ENCODE data around the gene MTA1. TPM values are rescaled to one million over a fixed set of nuclear protein-coding genes. Genes with fewer than 3 reads are reported as not detected.

Gene MTA1
- polyA plus RNA-seq, 3 donors, result 69.0 to 83.7 (median 74.5) TPM

- no peak for DNase-seq (ENCODE audit: low read depth in 3 of 3, low spot score in 2 of 3)
These were observed 53.5 kb downstream of the MTA1 start for GRCh38 chr14:105473033-105473676.

DNA sequence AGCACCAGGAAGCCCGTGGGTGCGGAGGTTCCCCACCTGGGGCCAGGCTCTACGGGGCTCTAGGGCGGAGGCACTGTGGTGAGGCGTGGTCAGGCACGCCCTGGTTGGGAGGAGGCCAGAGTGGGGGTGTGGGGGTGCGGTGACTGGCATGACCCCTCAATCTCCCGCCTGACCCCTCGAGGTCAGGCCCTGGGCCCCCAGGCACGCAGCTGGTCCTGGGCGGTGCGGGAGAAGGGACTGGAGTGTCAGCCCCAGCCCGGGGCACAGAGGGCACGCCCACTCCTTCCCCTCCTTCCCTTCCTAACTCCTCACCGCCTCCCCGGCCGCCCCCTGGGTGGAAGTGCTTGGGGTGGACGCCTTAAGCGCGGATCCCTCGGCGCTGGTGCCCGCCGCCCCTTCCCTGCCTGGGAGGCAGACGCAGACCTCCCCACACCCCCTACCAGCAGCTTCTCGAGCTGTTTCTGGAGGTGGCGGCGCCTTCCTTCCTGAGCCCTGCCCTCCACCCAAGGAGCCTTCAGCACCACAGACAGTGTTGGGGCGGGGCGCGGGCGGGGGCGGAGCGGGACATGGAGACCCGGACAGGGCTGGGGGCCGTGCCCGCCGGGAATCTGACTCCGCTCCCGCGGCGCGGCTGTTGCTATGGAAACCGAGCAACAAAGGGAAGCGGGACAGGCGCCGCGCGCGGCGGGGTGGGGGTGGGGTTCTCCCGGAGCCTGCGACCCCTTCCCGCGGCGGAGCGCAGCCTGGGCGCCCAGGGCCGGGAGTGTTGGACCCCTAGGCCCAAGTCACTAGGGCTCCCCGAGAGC is 54.3 kb downstream of the MTA1 start:
- DNase-seq (ENCODE audit: low read depth in 3 of 3, low spot score in 2 of 3), result peak; percentile 82 to 92 (median 86)

DNA sequence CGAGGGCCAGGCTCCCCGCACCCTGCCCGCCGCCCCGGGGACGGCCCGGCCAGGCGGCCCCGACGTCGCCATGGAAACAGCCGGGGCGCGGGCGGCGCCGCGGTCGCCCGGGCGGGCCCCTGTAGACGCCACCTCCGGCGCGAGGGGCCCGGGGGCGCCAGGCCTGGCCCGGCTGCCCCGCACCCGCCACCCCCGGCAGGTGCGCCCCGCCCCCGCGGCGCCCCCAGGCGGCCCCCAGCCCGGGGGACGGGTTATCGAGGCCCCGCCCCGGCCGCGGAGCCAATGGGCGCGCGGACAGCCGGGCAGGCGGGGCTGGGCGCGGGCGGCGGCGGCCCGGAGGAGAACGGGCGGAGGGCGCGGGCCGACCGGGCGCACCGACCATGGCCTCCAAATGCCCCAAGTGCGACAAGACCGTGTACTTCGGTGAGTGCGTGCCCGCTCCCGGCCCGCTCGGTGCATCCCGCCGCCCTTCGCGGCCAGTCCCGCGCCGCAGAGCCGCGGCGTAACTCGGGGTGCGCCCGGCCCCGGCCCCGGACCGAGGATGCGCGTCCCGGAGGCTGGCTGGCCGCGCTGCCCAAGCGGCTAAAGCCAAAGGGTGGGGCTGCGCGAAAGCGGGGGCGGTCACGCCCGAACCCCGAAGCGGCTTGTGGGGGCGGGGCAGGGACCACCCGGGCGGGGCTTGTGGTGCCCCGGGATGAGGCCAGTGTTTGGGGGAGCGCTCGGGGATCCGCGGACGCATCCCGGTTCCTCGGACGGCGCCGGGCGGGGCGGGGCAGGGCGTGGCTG is 55.0 kb downstream of the MTA1 start, which contains the start of gene CRIP2:
Gene CRIP2 (plus strand): TSS at position 339 of the 786 bp plus-strand sequence. CDS start 42 bp downstream, at position 381.
- DNase-seq (ENCODE audit: low read depth in 3 of 3, low spot score in 2 of 3), result no peak

- DNase-seq (ENCODE audit: low read depth in 3 of 3, low spot score in 2 of 3), result no peak
These were observed 55.9 kb downstream of the MTA1 start for GRCh38 chr14:105475269-105476096.

GRCh38 chr14:105476097-105476830 is 56.6 kb downstream of the MTA1 start:
- DNase-seq (ENCODE audit: low read depth in 3 of 3, low spot score in 2 of 3), result no peak

DNA sequence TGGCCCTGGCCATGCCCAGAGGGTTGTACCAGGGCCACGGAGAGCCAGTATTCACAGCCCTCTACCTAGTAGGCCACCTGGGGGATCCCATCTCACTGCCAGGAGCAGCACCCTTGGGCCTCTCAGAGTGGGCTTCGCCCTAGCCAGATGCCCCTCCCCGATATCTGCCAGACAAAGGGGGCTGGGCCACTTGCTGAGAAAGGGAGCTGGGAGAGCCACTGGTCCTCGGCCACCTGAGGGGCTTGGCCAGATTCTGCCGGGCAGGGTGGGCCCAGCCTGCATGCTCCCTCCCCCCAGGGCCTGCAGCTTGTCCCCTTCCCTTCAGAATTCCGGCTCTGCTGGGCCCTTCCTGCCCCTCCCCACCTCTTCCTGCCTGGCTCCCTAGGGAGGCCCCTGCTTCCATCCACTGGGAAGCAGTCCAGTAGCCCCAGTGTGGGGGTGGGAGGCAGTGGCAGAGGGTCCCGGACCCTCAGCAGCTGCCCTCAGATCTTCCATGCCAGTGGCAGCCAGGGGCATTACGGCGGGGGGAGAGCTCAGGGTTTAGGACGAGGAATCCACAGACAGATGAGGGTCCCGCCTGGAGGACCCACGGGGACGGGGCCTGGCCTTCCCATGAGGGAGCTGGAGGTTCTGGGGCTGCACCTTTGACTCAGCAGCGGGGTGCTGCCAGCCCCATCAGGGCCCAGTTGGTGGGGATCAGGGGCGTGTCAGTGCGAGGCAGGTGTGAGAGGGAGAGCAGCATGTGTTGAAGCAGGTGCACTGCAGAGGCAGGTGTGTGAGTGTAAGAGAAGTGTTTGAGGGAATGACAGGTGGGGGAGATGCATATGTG is 57.4 kb downstream of the MTA1 start:
- no peak for DNase-seq (ENCODE audit: low read depth in 3 of 3, low spot score in 2 of 3)

DNA sequence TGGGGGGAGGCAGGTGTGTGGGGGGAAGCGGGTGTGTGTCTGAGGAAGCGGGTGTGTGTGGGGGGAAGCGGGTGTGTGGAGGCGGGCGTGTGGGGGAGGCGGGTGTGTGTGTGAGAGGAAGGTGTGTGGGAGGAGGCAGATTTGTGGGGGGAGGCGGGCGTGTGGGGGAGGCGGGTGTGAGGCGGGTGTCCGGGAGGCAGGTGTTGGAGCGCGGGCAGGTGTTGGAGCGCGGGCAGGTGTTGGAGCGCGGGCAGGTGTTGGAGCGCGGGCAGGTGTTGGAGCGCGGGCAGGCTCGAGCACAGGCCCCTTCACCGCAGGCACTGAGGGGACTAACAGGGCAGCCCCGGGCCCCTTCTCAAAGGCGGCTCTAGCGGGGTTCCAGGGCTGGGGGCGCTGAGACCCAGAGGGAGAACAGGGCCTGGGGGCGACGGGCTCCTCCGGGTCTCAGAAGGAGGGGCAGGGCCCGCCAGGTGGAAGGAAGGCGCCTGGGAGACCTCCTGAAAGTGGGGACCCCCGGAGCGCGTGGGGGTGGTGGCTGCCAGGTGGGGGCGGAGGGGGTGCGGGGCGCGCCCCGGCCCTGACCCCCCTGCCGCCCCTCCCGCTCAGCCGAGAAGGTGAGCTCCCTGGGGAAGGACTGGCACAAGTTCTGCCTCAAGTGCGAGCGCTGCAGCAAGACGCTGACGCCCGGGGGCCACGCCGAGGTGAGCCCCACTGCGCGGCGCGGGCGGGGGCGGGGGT is 58.2 kb downstream of the MTA1 start:
- DNase-seq (ENCODE audit: low read depth in 3 of 3, low spot score in 2 of 3), result no peak

GRCh38 chr14:105478398-105479251 is 59.0 kb downstream of the MTA1 start:
- no peak for DNase-seq (ENCODE audit: low read depth in 3 of 3, low spot score in 2 of 3)

GRCh38 chr14:105479431-105480158 is 60.0 kb downstream of the MTA1 start:
- DNase-seq (ENCODE audit: low read depth in 3 of 3, low spot score in 2 of 3), result no peak

DNA sequence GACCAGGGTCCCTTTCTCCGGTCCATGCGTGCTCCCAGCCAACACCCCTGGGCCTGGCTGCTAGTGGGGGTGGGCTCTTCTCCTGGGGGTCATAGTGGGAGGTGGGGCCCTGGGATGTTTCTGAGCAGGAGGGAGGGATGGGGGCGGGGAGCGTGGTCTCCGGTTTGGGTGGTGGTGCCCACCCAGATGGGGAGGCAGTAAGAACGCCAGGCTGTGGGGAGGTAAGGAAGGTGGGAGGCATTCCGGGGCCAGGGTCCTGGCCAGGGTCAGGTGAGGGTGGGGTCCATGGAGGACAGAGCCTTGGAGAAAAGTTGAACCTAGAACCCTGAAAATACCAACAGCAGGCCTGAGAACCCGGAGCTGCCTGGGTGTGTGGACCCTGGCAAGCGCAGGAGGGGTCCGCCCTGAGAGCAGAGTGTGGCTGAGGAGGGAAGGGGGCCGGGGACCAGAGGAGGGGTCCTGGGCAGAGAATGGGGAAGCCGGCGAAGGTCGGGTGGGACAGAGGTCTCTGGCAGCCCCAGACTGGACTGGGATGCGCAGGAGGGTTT is 60.6 kb downstream of the MTA1 start:
- DNase-seq (ENCODE audit: low read depth in 3 of 3, low spot score in 2 of 3), result no peak

DNA sequence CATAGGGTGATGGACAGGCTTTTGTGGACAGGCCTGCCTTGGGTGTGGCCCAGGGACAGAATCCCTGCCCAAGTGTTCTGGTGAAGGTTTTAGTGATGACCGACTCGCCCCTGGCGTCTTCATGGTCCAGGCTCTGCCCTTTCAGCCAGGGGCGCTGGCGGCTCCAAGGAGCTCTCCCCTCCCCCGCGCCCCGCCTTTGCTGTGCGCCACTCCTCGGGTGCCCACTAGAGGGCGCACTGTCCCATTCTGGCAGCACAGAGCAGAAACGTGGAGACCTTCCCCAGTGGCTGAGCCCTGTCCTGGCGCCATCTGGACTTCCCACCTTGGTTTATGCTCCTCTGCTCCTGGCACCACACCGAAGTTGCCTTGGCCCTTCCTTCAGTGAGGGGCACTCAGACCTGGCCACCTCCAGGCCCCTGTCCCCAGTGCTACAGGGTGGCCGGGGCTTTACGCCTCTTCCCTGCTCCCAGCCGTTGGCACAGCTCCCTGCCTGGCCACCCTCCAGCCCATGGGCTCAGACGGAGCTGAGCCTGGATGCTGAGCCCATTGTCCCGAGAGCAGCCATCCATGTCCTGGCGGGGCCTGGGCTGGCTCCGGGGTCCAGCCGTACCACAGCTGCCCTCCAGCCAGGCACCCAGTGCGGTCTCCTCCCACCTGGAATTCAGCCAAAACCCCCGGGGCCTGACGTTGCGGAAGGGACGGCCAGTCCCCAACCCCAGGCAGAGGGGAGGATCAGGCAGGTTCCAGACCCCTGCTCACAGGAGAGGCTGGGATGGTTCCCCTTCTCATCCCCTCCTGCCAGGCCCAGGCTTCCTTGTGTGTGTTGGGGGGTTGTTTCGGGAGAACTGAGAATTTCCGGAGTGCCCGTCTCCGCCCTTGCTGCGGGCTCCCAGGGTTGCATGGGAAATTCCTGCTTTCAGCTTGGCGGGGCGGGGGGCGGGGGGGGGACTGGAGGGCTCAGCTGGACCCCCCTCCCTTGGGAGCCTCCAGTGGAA is 61.5 kb downstream of the MTA1 start:
- peak; percentile 81 to 91 (median 86) for DNase-seq (ENCODE audit: low read depth in 3 of 3, low spot score in 2 of 3)

GRCh38 chr14:105481886-105482457 is 62.3 kb downstream of the MTA1 start:
- peak; percentile 92 to 95 (median 93) for DNase-seq (ENCODE audit: low read depth in 3 of 3, low spot score in 2 of 3)

DNA sequence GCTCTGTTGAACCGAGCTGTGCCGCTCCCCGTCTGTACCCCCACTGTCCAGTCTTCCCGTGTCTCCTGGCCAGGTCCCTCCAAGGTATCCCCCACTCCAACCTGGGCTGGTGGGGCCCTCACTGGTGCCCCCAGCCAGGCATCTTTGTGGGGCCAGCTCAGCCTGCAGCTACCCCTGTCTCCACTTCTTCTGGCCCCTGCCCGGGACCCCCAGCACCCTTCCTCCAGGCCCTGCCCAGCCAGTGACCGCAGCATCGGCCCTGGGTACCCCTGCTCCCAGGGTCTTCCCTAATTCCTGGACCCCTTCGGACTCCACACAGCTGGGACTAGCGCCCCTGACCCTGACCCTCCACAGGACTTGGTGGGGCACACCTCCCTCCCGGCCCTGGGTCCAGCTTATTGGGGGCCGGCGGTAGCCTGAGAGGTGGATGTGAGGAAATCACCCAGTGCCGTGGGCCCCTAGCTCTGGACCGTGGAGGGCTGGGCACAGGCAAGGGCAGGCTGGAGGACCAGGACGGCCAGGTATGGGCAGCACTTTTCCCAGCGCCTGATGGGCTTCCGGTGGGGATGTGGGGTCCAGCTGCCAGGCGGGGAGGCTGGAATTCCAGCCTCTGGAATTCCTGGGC is 63.0 kb downstream of the MTA1 start:
- DNase-seq (ENCODE audit: low read depth in 3 of 3, low spot score in 2 of 3), result no peak

Data from right renal cortex interstitium (tissue), 3 donors.